Stimulated activated CD8-positive, alpha-beta memory T cell treated with anti-CD3 and anti-CD28 coated beads, Interleukin-7, amount 100 ng/mL, for 48 hours (primary cell): ENCODE results near the gene PRSS16.
"Not testable (repeated sequence)": the region's sequence is repeated elsewhere in the genome, so short reads cannot be mapped to it uniquely, and the experiment has no call there.

Experiments used
- DNase-seq, 2 donors: peaks; one replicate each; pipeline ENCODE4 v3.0.0-alpha.2; 2020; ENCODE audit warnings: low read depth in 1 of 2; ENCODE audit errors: extremely low read depth in 1 of 2

The PRSS16 gene

DNA sequence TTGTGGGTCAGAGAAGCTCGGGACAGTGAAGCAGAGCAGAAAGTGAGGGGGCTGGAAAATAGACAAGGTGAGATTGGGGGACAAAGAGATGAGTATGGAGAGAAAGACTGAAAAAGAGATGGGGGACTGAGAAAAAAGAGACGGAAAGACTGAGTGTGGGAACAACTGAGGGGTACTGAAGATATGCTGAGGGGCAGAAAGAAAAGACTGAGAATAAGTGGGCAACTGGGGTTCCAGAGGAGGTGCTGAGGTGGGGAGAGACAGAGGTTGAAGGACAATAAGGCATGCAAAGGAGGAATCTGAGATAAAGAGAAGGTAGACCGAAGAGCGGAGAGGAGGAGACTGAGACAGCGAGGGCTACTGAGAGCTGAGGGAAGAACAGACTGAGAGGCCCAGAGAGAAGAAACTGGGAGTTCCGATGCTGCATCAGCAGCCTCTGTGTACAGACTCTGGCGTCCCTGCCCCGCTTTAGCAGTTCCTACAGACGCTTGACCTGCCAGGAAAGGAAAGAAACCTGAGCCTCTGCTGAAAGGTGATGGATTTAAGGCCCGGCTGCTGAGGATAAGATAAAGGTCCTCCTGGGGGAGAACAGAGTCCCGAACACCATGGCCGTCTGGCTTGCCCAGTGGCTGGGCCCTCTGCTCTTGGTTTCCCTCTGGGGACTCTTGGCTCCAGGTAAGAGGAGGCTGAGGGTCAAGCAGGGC, at the start of gene PRSS16:
Gene PRSS16, plus strand, starts transcription at position 569 of the 704 bp plus-strand sequence. Its CDS starts 37 bp downstream, at position 606.
- no peak for DNase-seq

DNA sequence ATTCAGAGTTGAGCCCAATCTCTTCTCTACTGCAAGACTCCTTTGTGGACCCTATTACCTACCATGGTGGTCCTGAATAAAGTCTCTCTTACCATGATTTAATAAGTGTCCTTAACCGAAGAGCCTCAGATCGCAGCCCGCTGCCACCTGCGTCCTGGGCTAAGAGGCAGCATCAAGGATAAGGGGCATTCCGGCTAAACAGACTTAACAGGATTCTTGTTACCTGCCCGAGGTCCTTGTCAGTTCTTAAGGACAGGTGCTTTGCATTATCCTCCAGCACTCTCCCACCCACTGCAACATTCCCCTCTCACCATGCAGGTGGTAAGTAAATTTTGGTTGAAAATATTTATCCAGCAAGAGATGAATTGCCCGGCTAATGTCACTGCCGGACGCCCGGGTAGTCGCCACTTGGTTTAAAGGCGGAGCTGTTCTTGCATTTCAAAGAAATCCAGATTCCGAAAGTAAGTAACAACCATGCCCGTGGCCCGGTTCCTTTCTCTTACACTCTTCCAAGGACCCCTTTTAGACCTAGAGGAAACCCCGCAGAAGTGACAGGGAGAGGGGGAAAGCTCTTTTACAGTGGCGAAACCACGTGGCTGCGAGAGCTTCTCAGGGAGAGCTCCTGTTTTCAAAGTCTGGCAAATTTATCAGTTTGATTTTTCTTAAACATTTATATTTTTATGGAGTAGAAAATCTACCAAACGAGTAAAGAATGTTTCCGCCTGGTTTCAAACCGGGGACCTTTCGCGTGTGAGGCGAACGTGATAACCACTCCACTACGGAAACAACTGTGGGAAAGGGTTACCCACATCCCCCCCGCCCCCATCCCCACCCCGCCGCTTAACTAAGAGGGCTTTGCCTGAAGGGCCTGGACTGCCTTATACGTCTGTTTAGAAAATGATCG, 41.9 kb upstream of the PRSS16 start:
- DNase-seq, result peak; percentile 26

DNA sequence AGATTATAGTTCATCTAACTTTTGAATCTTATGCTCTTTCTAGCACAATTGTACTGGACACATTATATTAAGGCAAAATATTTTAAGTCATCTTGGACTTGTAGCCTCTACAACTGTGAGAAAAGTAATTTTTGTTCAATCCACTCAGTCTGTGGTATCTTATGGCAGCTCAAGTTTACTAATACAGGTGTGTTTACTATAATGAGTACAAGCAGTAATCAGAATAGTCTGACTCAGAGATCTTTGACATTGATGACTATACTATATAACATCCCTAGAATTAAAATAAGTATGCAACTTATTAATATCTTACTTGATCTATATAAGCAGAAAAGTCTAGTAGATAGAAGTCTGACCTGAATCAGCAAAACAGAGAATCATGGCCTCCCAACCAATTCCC, 40.7 kb upstream of the PRSS16 start:
- no peak for DNase-seq

- no peak for DNase-seq
Observed at GRCh38 chr6:27208042-27208441, 39.5 kb upstream of the PRSS16 start.

DNA sequence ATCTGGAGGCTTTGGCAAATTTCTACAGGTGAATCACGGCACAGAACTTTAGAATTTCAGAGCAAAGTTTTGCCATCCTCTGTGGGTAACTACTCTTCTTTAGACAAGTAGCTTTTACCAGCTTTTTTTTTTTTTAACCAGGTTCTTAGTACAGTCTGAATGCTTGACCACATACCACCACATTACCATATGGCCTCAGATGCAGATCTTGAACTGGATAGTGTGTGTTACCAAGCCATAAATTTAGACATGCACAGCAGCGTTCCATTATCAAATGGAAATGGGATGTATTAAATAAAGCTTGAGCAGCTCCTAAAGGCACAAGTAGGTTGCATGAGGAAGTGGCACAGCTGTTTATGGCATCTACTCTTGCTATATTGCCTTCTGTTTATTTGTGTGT, 38.3 kb upstream of the PRSS16 start:
- no peak for DNase-seq

- DNase-seq, result no peak
Observed at GRCh38 chr6:27209659-27210269, 37.7 kb upstream of the PRSS16 start.

DNA sequence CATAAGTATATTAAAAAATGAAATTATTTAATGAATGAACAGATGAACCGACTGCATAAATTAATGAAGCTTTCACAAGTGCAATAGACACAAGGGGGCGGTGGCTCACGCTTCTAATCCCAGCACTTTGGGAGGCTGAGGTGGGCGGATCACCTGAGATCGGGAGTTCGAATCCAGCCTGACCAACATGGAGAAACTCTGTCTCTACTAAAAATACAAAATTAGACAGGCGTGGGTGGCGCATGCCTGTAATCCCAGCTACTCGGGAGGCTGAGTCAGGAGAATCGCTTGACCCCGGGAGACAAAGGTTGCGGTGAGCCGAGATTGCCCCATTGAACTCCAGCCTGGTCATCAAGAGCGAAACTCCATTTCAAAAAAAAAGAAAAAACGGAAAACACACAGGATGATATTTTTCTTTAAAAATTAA, 34.4 kb upstream of the PRSS16 start:
- not testable (repeated sequence) for DNase-seq

- DNase-seq, result no peak
Observed at GRCh38 chr6:27213544-27214125, 33.9 kb upstream of the PRSS16 start.

DNA sequence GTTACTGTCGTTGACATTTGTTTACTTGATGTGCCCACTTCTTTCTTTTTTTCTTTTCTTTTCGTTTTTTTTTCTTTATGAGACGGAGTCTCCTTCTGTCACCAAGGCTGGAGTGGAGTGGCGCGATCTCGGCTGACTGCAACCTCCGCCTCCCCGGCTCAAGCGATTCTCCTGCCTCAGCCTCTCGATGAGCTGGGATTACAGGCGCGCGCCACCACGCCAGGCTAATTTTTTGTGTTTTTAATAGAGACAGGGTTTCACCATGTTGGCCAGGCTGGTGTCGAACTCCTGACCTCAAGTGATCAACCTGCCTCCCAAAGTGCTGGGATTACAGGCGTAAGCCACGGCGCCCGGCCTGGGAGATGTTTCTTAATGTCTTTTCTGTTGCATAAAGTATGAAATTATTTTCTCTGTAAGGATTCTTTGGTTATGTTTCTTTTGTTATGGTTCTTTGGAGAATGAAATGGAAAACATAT, 33.3 kb upstream of the PRSS16 start:
- no peak for DNase-seq

- DNase-seq, result no peak
Observed at GRCh38 chr6:27216874-27217273, 30.6 kb upstream of the PRSS16 start.

DNA sequence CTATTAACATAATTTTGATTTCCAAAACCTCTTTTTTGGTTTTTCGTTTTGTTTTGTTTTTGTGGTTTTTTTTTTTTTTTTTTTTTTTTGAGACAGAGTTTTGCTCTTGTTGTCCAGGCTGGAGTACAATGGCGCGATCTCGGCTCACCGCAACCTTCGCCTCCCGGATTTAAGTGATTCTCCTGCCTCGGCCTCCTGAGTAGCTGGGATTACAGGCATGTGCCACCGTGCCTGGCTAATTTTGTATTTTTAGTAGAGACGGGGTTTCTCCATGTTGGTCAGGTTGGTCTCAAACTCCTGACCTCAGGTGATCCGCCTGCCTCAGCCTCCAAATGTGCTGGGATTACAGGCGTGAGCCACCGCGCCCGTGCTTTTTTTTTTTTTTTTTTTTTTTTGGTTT, 24.5 kb upstream of the PRSS16 start:
- not testable (repeated sequence) for DNase-seq

DNA sequence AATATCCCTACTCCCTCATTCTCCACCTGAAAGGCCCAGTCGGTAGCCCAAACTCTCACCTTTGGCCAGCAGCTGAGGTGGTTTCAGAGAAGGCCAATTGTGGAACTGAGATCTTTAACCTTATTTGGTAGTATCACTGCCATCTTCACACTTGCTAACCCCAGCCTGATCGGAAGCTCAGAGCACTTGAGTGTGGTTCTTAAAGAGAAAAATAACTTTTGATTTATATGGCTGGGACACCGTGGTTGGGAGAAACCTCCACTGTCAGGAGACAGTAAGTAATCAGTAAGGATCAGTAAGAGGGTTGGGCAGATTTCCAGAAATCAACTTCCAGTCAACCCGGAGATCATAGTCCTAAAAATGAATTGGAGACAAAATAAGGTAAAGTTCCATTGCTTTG, 22.8 kb upstream of the PRSS16 start:
- no peak for DNase-seq

- no peak for DNase-seq
Observed at GRCh38 chr6:27228963-27229477, 18.5 kb upstream of the PRSS16 start.

- DNase-seq, result no peak
Observed at GRCh38 chr6:27230758-27231111, 16.8 kb upstream of the PRSS16 start.

DNA sequence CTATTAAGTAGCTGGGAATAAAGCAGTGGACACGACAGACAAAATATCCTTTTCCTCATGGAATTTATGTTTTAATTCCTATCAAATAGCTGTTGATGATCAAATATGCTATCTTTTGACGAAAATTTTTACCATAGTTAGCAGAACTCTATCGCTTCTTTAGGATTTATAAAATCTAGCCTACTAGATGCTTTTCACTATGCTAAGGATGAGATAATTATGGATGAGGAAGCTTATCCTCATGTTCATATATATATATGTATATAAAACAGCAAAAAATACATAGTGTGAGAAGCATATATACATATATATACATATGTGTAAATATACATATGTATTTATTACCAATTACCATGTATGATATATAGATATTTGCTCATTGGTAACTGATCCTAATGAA, 12.9 kb upstream of the PRSS16 start:
- DNase-seq, result no peak

GRCh38 chr6:27237089-27237803, 10.3 kb upstream of the PRSS16 start:
- peak; percentile 43 to 51 for DNase-seq

DNA sequence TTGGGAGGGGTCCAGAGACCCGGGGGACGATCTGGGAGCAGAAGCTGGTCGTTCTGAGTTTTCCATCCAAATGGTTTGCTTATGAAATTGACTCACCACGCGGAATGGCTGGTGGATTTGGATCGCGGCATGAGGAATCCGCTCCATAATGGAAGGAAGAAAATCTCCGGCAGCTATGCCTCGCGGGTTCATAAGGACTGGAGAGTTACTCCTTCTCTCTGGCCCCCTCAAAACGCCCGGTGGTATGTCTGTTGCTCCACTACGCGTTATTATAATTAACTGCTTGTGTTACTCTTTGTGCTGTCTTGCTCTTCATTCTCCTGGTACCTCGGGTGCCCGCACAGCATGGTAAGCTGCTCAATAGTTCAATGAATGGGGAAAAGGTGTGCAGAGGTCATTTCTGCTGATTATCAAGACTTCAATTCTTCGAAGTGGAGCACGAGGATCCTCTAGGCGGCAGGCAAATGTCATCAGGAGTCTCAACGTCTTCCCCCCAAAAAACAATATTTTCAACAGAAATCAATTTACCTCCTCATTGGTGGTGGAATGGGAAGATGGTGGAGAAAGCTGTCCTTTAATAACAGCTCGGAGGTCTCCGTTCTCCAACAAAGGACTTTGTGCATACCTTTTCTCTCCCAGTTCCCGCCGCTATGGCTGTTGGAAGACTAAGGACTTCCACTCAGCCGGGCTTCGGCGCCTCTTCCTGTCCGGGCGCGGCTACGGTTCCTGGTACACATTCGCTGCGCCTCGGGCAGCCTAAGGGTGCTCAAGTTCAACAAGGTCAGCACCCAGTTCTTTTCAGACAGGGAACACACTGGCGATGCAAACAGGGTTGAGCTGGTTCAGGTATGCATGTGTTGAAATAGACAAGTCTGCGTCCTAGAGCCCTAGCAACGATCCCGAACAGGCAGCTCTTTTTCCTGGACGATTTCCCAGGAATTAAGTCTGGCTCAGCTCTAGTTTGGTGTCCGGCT, 9.2 kb upstream of the PRSS16 start:
- no peak for DNase-seq

DNA sequence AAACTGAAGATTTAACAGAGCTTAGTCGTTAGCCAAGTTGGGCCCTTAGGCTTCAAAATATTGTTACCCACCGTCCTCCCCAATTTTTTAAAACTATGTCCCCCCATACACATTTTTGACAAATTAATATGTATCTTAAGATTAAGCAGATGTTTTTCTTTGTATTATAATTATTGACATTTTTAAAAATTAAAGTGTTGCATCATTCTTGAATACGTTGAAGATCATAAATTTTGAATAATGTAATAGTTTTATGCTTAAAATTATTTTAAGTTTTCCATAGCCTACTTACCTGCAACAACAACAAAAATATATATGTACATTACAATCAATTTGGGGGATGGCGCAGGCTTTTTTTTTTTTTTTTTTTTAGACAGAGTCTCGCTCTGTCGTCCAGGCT, 8.2 kb upstream of the PRSS16 start:
- DNase-seq, result no peak

GRCh38 chr6:27241443-27241842, 6.1 kb upstream of the PRSS16 start:
- no peak for DNase-seq
